Femur (tissue), 1 donor: Measurements from ENCODE around the gene LSR.

Experiments
- DNase-seq: peaks from one replicate; pipeline ENCODE4 v3.0.0-alpha.2; 2017

LSR gene

DNA sequence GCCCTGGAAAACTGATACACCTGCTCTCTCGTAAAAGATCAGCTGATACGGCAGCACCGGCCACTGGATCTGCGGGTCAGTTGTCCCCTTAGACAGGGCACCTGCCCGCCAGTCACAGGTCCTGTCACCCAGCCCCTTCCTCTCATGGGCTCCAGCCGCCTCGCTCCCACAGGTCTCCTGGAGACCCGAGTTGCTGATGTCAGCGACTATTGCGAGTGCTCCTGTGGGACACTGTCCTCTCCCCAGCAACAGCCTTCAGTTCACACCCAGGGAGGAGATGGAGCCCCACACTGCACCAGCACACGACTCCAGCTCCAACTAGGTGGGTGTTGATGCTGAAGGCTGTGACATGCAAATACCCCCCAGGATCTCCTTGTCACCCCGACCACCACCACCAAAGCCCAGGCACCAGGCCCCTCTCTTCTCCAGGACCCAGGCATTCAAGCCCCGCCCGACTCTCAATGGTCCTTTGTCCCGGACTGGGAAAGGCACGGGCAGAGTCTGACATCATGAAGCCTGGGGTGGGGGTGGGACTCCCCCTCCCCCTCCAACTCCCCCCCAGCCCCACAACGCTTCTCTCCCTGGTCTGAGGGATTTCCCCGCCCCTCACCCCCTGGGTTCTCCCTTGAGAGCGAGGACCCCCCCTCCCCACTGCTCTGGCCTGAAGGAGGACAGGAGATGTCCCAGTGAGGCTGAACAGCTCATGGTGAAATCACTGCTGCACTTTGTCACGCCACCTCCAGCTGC, 41.8 kb downstream of the LSR start:
- DNase-seq: no peak

DNA sequence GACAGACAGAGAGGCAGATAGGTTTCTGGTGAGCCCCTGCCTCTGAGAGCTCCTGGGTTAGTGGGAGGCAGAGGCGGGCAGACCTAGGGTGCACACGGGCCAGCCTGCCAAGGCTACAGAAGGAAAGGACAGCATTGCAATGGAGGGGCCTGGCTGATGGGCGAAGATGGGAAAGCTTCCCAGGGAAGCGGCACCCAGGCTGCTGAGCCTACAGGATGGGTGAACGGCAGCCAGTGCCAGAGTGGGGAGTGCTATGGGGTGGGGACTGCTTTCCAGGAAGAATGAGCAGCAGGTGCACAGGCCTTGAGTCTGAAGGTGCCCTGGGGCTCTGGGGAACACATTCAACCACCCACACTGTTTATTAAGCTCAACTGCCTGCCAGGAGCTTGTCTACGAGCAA, 42.5 kb downstream of the LSR start:
- DNase-seq: no peak

DNA sequence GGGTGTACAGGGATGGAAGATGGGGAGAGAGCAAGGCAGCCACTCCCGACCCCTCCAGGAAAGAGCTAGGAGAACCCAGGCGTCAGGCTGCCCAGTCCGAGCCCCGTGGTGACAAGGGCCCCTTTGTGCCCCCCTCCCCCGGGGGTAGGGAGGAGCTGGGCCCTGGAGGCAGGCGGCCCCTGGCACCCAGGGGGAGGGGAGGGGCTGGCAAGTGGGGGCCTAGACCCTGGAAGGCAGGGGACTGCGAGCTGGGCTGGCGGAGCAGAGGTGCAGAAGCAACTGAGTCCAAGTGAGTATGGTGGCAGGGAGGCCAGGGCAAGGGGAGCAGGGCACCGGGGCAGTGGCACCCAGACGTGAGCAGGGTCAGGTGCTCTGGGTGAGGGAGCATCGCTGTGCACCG, 43.1 kb downstream of the LSR start, which contains the start of gene MAG:
Gene MAG (plus strand): TSS at position 246 of the 400 bp plus-strand sequence. CDS start 3,248 bp downstream, outside the sequence.
- no peak for DNase-seq

DNA sequence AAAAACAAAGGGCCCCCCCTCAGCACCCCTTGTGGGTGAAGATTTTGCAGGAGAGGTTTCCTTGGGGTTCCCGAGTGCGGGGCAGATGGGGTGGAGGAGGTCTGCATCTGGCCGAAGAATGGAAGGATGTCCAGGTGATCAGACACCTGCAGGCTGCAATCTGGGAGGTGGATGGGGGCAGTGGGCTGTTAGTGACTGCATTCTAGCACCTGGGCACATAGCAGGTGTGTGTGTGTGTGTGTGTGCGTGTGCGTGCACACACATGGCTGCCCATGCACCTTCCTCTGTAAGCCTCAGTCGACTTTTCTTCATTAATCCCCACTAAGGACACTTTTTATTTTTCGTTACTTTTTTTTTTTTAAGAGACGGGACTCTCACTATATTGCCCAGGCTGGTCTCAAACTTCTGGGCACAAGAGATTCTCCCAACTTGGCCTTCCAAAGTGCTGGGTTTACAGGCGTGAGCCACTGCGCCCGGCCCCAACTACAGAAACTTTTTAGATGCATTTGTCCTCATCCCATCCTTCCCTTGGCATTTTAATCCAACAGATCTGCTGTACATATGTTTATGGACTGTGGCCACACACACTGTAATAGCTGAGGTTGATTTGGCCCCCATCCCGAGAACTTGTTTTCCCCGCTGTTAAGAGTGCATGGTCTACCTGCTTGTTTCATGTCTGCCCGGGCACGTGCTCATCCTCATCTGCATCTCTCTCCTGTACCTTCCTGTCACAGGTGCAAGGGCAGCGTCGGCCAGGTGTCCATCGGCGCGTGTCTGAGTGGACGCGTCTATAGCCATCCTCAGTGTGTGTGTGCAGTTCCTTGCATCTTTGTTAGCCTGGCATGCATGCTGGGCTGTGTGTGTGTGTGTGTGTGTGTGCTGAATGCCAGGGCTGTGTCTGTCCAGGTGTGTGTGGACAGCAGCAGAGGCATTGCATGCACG, 43.9 kb downstream of the LSR start:
- no peak for DNase-seq

DNA sequence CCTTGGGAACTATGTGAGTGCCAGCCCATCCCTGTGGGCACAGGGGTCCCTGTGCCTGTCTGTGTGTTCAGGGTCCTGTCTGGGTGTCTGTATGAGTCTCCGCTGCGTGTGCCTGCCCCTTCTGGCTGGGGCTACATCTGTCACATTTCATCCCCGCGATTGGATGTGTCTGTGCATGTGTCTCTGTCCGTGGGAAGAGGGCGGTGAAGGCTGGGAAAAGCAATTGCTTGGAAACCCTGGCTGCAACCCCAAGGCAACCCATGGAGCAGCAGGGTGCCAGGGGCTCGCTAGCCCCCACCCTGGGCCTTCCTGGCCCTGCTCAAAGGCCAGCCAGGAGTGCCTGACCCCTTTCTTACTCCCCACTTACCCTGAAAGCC, 44.5 kb downstream of the LSR start:
- DNase-seq: no peak

DNA sequence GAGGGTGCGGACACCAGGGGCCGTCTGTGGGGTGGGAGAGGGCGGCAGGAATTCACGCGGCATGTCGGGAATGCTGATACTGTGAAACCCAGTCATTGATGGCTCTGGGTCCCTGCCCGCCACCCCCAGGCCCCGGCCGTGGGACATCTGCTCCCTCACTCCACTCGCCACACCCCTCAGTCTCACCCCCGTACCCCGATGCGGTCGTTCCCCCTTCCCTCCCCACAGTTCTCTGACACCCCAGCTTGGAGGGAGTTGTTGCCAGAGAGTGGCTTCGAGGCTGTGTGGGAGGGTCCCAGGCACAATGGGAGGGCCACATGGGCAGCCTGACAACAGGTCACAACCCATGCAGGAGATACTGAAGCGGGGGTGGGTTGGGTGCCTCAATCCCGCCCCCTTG, 45.0 kb downstream of the LSR start:
- DNase-seq: no peak

DNA sequence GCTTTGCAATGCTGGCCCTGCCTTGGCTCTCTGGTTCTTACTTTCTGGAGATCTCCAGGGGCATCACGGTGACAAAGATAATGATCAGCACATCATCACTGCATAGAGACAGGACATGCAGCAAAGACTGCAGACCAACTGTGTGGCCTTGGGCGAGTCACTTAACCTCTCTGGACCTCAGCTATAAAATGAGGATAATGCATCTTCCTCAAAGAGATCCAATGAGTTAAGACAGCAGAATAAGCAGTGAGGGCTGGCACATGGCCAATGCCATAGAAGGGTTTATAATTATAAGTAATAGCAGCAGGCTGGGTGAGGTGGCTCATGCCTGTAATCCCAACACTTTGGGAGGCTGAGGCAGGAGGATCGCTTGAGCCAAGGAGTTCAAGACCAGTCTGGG, 45.5 kb downstream of the LSR start:
- no peak for DNase-seq

DNA sequence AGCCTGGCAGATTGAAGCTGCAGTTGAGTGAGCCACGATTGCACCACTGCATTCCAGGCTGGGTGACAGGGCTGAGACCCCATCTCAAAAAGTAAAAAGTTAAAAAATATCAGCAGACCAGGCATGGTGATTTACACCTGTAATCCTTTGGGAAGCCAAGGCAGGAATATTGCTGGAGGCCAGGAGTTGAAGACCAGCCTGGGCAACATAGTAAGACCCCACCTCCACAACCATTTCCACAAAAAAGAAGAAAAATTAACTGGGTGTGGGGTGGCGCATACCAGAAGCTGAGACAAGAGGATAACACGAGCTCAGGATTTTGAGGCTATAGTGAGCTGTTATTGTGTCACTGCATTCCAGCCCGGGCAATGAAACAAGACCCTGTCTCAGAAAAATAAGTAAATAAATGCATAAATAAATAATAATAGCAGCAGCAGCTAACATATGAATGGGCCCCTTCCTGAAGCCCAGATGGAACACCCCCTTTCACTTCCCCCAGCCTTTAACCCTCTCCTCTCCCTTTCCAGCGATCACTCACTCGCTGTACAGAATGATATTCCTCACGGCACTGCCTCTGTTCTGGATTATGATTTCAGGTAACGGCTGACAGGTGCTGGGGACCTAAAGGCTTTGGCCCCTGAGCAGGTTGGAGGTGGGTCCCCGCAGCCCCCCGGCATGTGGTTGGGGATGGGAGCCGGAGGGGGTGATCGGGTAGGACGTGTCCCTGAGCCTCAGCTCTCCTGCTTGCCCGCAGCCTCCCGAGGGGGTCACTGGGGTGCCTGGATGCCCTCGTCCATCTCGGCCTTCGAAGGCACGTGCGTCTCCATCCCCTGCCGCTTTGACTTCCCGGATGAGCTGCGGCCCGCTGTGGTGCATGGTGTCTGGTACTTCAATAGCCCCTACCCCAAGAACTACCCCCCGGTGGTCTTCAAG, 46.3 kb downstream of the LSR start:
- no peak for DNase-seq

DNA sequence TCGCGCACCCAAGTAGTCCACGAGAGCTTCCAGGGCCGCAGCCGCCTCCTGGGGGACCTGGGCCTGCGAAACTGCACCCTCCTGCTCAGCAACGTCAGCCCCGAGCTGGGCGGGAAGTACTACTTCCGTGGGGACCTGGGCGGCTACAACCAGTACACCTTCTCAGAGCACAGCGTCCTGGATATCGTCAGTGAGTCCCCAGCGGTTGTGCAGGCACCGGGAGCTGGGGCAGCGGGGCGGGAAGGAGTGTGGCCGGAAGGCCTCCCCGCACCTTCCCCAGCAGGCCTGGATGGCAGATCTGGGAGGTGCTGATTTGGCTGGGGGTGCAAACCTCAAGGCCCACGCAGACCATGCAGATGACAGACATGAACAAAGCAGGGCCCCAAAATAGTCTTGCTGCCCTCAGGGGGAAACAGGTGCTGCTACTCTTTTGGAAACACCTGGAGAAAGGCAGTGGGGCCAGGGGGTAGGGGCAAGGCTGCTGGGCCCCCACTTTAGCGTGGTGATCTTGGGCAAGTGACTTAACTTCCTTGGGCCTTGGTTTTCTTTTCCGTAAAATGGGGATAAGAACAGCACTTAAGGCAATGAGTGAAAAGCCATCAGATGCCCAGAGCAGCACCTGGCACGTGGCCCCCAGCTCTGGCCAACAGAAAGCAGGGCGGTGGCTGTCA, 47.1 kb downstream of the LSR start:
- DNase-seq: no peak

DNA sequence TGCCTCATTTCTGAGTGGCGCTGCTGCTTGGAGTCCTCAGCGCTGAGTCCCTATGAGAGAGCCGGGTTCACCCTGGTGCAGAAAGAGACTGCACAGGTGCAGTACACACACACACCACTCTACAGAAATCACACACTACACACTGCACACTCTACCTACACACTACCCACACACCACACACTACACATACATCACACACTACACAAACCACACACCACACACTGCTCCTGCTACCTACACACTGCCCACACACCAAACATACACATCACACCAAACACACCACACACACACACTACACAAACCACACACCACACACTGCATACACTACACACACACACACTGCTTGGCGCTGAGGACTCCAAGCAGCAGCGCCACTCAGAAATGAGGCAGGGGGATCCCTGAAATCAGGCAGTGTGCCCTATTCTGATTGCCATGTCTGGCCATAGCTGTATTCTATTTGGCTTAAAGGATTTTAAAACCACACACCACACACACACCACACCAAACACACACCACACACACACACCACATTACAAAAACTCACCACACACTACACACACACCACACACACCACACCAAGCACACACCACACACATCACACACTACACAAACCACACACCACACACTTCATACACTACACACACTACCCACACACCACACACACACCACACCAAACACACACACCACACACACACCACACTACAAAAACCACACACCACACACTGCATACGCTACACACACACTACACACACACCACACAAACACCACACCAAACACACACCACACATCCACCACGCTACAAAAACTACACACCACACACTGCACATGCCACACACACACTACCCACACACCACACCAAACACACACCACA, 48.1 kb downstream of the LSR start:
- DNase-seq: no peak

DNA sequence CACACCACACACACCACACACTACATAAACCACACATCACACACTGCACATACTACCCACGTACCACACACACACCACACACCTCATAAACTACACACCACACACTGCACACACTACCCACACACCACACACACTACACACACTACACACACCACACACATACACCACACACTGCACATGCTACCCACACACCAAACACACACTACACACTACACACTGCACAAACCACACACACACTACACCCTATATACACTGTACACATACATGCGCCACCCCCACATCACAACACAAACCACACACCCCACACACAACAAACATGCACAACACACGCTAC, 48.7 kb downstream of the LSR start:
- DNase-seq: no peak

DNA sequence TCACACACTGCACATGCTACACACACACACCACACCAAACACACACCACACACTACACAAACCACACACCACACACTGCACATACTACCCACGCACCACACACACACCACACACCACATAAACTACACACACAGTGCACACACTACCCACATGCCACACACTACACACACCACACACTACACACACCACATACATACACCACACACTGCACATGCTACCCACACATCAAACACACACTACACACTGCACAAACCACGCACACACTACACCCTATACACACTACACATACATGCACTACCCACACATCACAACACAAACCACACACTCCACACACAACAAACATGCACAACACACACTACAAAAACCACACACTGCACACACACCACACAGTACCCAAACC, 49.1 kb downstream of the LSR start:
- no peak for DNase-seq

DNA sequence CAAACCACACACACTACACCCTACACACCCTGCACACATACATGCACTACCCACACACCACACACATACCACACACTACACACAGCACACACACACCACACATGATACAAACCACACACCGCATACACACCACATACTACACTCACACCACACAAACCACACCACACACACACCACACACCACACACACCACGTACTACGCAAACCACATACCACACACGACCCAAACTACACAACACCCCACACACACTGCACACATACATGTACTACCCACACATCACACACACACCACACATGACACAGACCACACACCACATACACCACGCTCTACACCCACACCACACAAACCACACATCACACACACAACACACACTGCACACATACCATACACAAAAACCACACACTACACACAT, 49.8 kb downstream of the LSR start:
- DNase-seq: no peak

DNA sequence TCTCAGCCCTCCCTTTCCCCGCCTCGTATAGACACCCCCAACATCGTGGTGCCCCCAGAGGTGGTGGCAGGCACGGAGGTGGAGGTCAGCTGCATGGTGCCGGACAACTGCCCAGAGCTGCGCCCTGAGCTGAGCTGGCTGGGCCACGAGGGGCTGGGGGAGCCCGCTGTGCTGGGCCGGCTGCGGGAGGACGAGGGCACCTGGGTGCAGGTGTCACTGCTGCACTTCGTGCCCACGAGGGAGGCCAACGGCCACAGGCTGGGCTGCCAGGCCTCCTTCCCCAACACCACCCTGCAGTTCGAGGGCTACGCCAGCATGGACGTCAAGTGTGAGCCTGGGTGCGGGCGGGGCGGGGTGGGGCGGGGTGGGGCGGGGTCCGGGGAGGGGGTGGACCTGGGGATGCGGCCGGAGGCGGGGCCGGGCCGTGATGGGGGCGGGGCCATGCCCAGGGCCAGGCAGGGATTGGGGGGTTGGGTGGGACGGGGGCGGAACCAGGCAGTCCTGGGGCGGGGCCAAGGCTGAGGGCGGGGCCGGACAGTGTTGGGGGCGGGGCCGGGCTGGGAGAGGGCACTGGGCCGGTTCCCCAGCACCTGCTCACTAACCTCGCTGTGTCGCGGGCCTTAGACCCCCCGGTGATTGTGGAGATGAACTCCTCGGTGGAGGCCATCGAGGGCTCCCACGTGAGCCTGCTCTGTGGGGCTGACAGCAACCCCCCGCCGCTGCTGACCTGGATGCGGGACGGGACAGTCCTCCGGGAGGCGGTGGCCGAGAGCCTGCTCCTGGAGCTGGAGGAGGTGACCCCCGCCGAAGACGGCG, 50.9 kb downstream of the LSR start:
- no peak for DNase-seq

DNA sequence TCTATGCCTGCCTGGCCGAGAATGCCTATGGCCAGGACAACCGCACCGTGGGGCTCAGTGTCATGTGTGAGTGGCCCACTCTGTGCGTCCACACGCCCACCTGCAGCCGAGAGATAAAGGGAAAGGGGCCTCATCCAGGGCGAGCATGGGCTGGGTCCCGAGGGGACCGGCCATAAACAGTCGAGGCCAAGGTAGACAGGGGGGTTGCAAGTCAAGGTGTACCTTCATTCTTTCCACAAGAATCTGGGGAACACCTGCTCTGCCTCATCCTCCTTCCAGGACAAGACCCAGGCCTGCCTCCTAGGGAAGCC, 51.5 kb downstream of the LSR start:
- no peak for DNase-seq

DNA sequence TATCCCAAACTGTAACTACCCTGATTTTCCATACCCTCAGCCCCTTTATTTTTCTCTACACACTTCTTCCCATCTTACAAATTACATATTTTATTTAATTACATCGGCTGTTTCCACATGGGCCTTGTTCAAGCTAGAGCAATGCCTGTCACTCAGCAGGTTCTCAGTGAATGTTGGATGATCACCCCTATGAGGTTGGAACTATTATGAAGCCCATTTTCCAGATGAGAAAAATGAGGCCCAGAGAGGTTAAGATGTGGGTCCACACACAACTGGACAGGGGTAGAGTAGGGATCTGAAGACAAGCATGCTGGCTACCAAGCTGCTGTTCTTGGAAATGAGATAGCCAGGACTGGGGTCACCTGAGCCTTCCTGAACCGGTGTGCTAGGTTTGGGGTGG, 53.2 kb downstream of the LSR start:
- no peak for DNase-seq

DNA sequence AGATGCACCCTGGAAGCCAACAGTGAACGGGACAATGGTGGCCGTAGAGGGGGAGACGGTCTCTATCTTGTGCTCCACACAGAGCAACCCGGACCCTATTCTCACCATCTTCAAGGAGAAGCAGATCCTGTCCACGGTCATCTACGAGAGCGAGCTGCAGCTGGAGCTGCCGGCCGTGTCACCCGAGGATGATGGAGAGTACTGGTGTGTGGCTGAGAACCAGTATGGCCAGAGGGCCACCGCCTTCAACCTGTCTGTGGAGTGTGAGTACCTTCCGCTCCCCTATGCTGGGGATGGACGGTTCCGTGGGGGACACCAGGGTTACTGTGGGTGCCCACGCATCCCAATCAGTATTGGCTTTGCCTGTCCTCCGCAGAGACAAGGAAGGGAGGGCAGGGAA, 53.6 kb downstream of the LSR start:
- DNase-seq: no peak

DNA sequence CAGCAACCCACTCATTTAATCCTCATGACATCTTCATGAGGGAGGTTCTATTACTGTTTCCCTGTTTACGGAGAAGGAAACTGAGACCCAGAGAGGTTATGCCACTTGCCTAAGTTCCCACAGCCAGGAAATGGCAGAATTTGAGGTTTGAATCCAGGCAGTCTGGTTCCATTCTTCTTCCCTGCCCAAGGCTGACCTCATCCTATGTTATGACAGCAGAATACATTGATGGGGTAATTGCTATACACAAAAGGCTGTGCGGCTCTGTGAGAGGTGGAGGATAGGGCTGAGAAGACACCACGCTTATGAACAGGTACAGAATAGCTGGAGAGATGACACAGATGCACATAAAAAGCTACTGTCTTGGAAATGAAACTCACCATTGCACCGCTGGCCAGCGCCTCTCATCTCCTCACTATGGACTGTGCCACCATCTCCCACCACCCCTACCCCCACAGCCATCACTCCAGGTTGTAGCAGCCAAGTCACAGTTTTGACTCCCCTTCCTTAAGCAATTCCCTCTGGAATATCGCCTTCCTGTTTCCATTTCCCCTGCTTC, 54.6 kb downstream of the LSR start:
- DNase-seq: no peak

DNA sequence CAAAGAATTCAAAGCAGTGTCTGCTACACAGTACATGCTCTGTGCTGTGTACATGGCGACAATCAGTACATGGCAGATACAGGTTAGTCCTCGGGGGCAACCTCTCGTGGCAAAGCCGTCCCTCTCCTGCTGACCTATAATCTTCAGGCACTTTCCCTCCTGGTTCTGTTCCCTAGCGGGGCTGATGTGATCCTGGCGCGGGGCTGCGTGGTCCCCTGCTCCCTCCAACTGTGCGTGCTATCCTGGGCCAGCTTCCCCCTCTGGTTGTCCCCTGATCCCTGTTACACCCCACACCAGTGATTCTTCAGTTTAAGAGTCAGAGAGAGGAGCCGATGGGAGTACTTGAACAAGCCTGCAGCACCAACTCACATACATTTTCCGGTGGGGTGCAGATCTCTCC, 55.2 kb downstream of the LSR start:
- no peak for DNase-seq

DNA sequence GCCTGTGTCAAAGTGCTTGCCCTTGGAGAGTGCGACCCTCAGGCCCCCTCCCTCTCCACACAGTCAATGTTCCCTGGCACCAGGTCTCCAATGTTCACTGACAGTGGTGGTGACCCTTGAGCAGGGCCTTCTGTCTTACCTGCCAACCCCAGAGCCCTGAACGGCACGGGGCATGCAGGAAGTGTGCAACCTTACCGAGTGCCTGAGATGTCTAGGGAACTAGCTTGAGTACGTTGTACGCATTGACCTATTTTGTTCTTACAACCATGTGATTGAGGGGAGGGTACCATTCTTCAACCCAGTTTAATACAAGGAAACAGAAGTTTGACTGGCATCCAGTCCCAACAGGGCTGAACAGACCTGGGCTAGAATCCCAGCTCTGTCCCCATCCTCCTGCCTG, 56.4 kb downstream of the LSR start:
- DNase-seq: no peak
